Small intestine (tissue), 7 donors: Measurements from ENCODE around the gene HS3ST2. TPM values are rescaled to one million over a fixed set of nuclear protein-coding genes. Genes with fewer than 3 reads are reported as not detected.

ENCODE experiments used
- DNase-seq, 2 donors: peaks; one replicate each; pipeline versions ENCODE4 v3.0.0 to v3.0.0-alpha.2; 2013
- FAIRE-seq: peaks from 2 replicates; lab custom pipeline; 2012; peaks lifted over from hg19 to GRCh38; lab: Jason Lieb, UNC
- H3K27ac ChIP-seq, 3 donors: one replicate each; pipeline ENCODE4 v1.5.1; 2013; ENCODE audit warnings: low read length in 2 of 3, mild to moderate bottlenecking in 2 of 3, control low read depth in 1 of 3, inconsistent platforms in 1 of 3, low read depth in 1 of 3, moderate library complexity in 1 of 3
- H3K27me3 ChIP-seq, 3 donors: one replicate each; pipeline ENCODE4 v1.6.1; 2013; ENCODE audit warnings: low read length in 3 of 3, inconsistent platforms in 1 of 3; ENCODE audit not compliant: control insufficient read depth in 3 of 3, insufficient read depth in 3 of 3
- H3K36me3 ChIP-seq, 3 donors: one replicate each; pipeline ENCODE4 v1.6.1; 2013; ENCODE audit warnings: low read length in 3 of 3, inconsistent platforms in 1 of 3, low read depth in 1 of 3, mild to moderate bottlenecking in 1 of 3, moderate library complexity in 1 of 3; ENCODE audit not compliant: control insufficient read depth in 3 of 3, insufficient read depth in 2 of 3
- H3K4me1 ChIP-seq, 3 donors: one replicate each; pipeline ENCODE4 v1.6.1; 2013; ENCODE audit warnings: low read length in 2 of 3, inconsistent platforms in 1 of 3, low read depth in 1 of 3, mild to moderate bottlenecking in 1 of 3, moderate library complexity in 1 of 3; ENCODE audit not compliant: control insufficient read depth in 3 of 3, insufficient read depth in 2 of 3
- H3K4me3 ChIP-seq, 3 donors: one replicate each; pipeline ENCODE4 v1.5.1; 2013; ENCODE audit warnings: low read length in 3 of 3, control low read depth in 1 of 3, inconsistent platforms in 1 of 3, low read depth in 1 of 3, mild to moderate bottlenecking in 1 of 3, moderate library complexity in 1 of 3
- H3K9me3 ChIP-seq, 2 donors: one replicate each; pipeline ENCODE4 v1.6.1; 2013; ENCODE audit warnings: low read depth in 1 of 2, low read length in 1 of 2; ENCODE audit not compliant: control insufficient read depth in 2 of 2, insufficient read depth in 1 of 2
- WGBS, 3 donors: extraction: QIAGEN DNeasy Blood & Tissue Kit; methylation state at CpG; one replicate each; pipeline ENCODE4 v1.1.7; 2013; 5-methylcytosine and 5-hydroxymethylcytosine counted together
- polyA plus RNA-seq, 4 donors: library from polyadenylated mRNA; stranded (reverse) in 3 of 4; unstranded in 1 of 4; fragments of 200-250 nt in 3 of 4; fragments of 120-200 nt in 1 of 4; gene quantifications; one replicate each; pipeline versions ENCODE4 v1.2.1 to v1.2.3, GENCODE V29; 2013
- donor health status: healthy with polysubstance abuse.
- donor health status: control.
- donor health status: control.
- donor health status: Bipolar disorder and iron deficiency.
- donor health status: healthy.

Gene HS3ST2
- polyA plus RNA-seq, 4 donors: 0.28 TPM; not detected in 3

GRCh38 chr16:22784690-22785214, 29.2 kb upstream of the HS3ST2 start:
- Histone ChIP-seq H3K27ac (no peak overlapping the region), H3K4me3 (no peak overlapping the region), H3K36me3 (no peaks in the 10 kb centered on the region), H3K9me3 (no peaks in the 10 kb centered on the region), H3K27me3 (no peaks in the 10 kb centered on the region), H3K4me1 (no peaks in the 10 kb centered on the region)
- FAIRE-seq (no peak), DNase-seq (no peak)
- WGBS, 3 donors: 76 to 78% (median 77%) methylated on average over 6 of the region's 6 CpGs

- DNase-seq: no peak
- H3K36me3 ChIP-seq: no peaks in the 10 kb centered on the region
- WGBS, 3 donors: 64 to 73% (median 72%) methylated on average over 5 of the region's 5 CpGs
Measured at GRCh38 chr16:22785552-22785951, 28.4 kb upstream of the HS3ST2 start.

GRCh38 chr16:22786284-22786683, 27.7 kb upstream of the HS3ST2 start:
- DNase-seq (no peak), FAIRE-seq (no peak)
- WGBS, 3 donors: 93 to 97% (median 95%) methylated on average over 2 of the region's 2 CpGs
- Histone ChIP-seq H3K9me3 (no peaks in the 10 kb centered on the region), H3K4me3 (no peak overlapping the region), H3K36me3 (no peaks in the 10 kb centered on the region), H3K27ac (no peak overlapping the region), H3K27me3 (no peaks in the 10 kb centered on the region), H3K4me1 (no peaks in the 10 kb centered on the region)

More at GRCh38 chr16:22785552-22785951, 28.4 kb upstream of the HS3ST2 start:
- FAIRE-seq: no peak
- H3K27ac ChIP-seq: no peak overlapping the region
- no peaks in the 10 kb centered on the region for H3K9me3 ChIP-seq
- H3K4me3 ChIP-seq: no peak overlapping the region
- H3K27me3 ChIP-seq: no peaks in the 10 kb centered on the region
- H3K4me1 ChIP-seq: no peaks in the 10 kb centered on the region

- 73 to 81% (median 78%) methylated on average over 4 of the region's 4 CpGs for WGBS, 3 donors
- Histone ChIP-seq H3K9me3 (no peaks in the 10 kb centered on the region), H3K4me1 (no peaks in the 10 kb centered on the region), H3K36me3 (no peaks in the 10 kb centered on the region), H3K4me3 (no peak overlapping the region), H3K27me3 (no peaks in the 10 kb centered on the region), H3K27ac (no peak overlapping the region)
- FAIRE-seq (no peak), DNase-seq (no peak)
Measured at GRCh38 chr16:22786691-22787090, 27.3 kb upstream of the HS3ST2 start.

GRCh38 chr16:22787466-22788192, 26.3 kb upstream of the HS3ST2 start:
- DNase-seq (no peak), FAIRE-seq (no peak)
- no peaks in the 10 kb centered on the region for H3K27me3 ChIP-seq
- no peaks in the 10 kb centered on the region for H3K9me3 ChIP-seq
- H3K4me1 ChIP-seq: no peaks in the 10 kb centered on the region
- no peak overlapping the region for H3K4me3 ChIP-seq
- no peak overlapping the region for H3K27ac ChIP-seq
- no peaks in the 10 kb centered on the region for H3K36me3 ChIP-seq
- WGBS, 3 donors: 54 to 60% (median 57%) methylated on average over 10 of the region's 10 CpGs

- DNase-seq: no peak
- H3K4me1 ChIP-seq: no peaks in the 10 kb centered on the region
- FAIRE-seq: no peak
- no peak overlapping the region for H3K27ac ChIP-seq
- no peaks in the 10 kb centered on the region for H3K9me3 ChIP-seq
- WGBS, 3 donors: 8 to 43% (median 17%) methylated on average over 3 of the region's 3 CpGs
- H3K36me3 ChIP-seq: no peaks in the 10 kb centered on the region
- H3K27me3 ChIP-seq: no peaks in the 10 kb centered on the region
- H3K4me3 ChIP-seq: no peak overlapping the region
Measured at GRCh38 chr16:22788193-22788530, 25.8 kb upstream of the HS3ST2 start.

GRCh38 chr16:22789281-22789945, 24.5 kb upstream of the HS3ST2 start:
- Histone ChIP-seq H3K4me1 (no peaks in the 10 kb centered on the region), H3K9me3 (peaks cover 0 to 2% of the 10 kb centered on the region in 2 donors), H3K27me3 (peaks cover 0 to 2% (median 0%) of the 10 kb centered on the region in 3 donors), H3K4me3 (no peak overlapping the region), H3K27ac (no peak overlapping the region), H3K36me3 (no peaks in the 10 kb centered on the region)
- FAIRE-seq (no peak), DNase-seq (no peak)
- WGBS, 3 donors: 64 to 68% (median 67%) methylated on average over 9 of the region's 9 CpGs

GRCh38 chr16:22797551-22797950, 16.4 kb upstream of the HS3ST2 start:
- Histone ChIP-seq H3K4me3 (no peak overlapping the region), H3K4me1 (no peaks in the 10 kb centered on the region), H3K27me3 (peaks cover 0 to 2% (median 0%) of the 10 kb centered on the region in 3 donors), H3K36me3 (no peaks in the 10 kb centered on the region), H3K27ac (no peak overlapping the region), H3K9me3 (peaks cover 0 to 3% of the 10 kb centered on the region in 2 donors)
- DNase-seq: no peak
- 91 to 95% (median 91%) methylated on average over 2 of the region's 2 CpGs for WGBS, 3 donors
- FAIRE-seq: no peak
